SIG-M5 treated with dmso at 0.1 percent for 504 hours (cell line): ENCODE results near the gene PXK.
"Not testable (repeated sequence)": the region's sequence is repeated elsewhere in the genome, so short reads cannot be mapped to it uniquely, and the experiment has no call there.

Experiments
- DNase-seq: peaks from one replicate; lab custom pipeline; 2025; ENCODE audit not compliant: unreplicated experiment; lab: John Stamatoyannopoulos, UW

Gene PXK

GRCh38 chr3:58332575-58333188 lies at the start of gene PXK:
TSS of gene PXK (plus strand) at chr3:58332892. CDS start at chr3:58332989, 97 bp downstream.
- peak; percentile 71 for DNase-seq

- DNase-seq: no peak
Measured at GRCh38 chr3:58285334-58285733, 47.4 kb upstream of the PXK start.

GRCh38 chr3:58287354-58287753 lies 45.3 kb upstream of the PXK start:
- DNase-seq: no peak

GRCh38 chr3:58288011-58288728 lies 44.5 kb upstream of the PXK start:
- DNase-seq: peak; percentile 26

GRCh38 chr3:58288964-58289613 lies 43.6 kb upstream of the PXK start:
- not testable (repeated sequence) for DNase-seq

GRCh38 chr3:58290446-58290845 lies 42.2 kb upstream of the PXK start:
- DNase-seq: not testable (repeated sequence)

GRCh38 chr3:58291671-58292338 lies 40.9 kb upstream of the PXK start:
- DNase-seq: no peak

GRCh38 chr3:58292866-58293265 lies 39.8 kb upstream of the PXK start:
- DNase-seq: no peak

- no peak for DNase-seq
Measured at GRCh38 chr3:58293516-58293915, 39.2 kb upstream of the PXK start.

GRCh38 chr3:58296269-58296668 lies 36.4 kb upstream of the PXK start:
- DNase-seq: no peak

GRCh38 chr3:58296843-58297242 lies 35.8 kb upstream of the PXK start:
- DNase-seq: no peak

- no peak for DNase-seq
Measured at GRCh38 chr3:58298190-58298589, 34.5 kb upstream of the PXK start.

GRCh38 chr3:58299075-58299474 lies 33.6 kb upstream of the PXK start:
- DNase-seq: no peak

- no peak for DNase-seq
Measured at GRCh38 chr3:58299839-58300516, 32.7 kb upstream of the PXK start.

GRCh38 chr3:58305882-58306711 lies 26.6 kb upstream of the PXK start, which contains the start of the genes HTD2 and RPP14:
TSS of gene HTD2 (plus strand) at chr3:58306520. CDS start at chr3:58317614, 11,094 bp downstream.
TSS of gene RPP14 (plus strand) at chr3:58306245. CDS start at chr3:58310330, 4,085 bp downstream.
- DNase-seq: peak; percentile 95

GRCh38 chr3:58307639-58308215 lies 25.0 kb upstream of the PXK start:
- peak; percentile 32 for DNase-seq

GRCh38 chr3:58308728-58309127 lies 24.0 kb upstream of the PXK start:
- no peak for DNase-seq

- no peak for DNase-seq
Measured at GRCh38 chr3:58317811-58318210, 14.9 kb upstream of the PXK start.

GRCh38 chr3:58321791-58322190 lies 10.9 kb upstream of the PXK start:
- DNase-seq: no peak

GRCh38 chr3:58322793-58323192 lies 9.9 kb upstream of the PXK start:
- DNase-seq: no peak
